ENCODE data around the gene SF1.

The SF1 gene

DNA sequence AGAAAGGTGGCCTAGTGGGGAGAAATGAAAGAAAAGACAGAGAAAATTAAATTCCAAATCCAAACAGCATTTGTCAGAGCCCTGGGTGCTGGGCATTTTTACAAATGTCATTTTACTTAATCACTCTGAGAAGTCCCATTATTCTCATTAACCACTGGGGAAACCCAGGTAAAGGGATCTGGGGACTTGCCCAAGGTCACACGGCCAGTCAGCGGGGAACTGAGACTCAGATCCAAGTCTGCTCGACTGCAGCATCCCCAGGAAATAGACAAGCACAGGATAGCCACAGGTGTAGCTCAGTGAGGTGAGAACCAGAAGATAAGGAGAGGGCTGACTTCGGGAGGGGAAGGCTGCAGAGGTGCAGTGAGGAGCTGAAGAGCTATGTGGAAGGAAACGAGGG is 63.2 kb downstream of the SF1 start:
- no peak overlapping the region for H3K4me3 ChIP-seq (ENCODE audit: low read length)
- no peak for DNase-seq (ENCODE audit: low read depth)
- TF ChIP-seq, protein P1, sequence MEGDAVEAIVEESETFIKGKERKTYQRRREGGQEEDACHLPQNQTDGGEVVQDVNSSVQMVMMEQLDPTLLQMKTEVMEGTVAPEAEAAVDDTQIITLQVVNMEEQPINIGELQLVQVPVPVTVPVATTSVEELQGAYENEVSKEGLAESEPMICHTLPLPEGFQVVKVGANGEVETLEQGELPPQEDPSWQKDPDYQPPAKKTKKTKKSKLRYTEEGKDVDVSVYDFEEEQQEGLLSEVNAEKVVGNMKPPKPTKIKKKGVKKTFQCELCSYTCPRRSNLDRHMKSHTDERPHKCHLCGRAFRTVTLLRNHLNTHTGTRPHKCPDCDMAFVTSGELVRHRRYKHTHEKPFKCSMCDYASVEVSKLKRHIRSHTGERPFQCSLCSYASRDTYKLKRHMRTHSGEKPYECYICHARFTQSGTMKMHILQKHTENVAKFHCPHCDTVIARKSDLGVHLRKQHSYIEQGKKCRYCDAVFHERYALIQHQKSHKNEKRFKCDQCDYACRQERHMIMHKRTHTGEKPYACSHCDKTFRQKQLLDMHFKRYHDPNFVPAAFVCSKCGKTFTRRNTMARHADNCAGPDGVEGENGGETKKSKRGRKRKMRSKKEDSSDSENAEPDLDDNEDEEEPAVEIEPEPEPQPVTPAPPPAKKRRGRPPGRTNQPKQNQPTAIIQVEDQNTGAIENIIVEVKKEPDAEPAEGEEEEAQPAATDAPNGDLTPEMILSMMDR (conservative IDR thresholded peaks at IDR 0.05; ENCODE audit: low read length): no peak

DNA sequence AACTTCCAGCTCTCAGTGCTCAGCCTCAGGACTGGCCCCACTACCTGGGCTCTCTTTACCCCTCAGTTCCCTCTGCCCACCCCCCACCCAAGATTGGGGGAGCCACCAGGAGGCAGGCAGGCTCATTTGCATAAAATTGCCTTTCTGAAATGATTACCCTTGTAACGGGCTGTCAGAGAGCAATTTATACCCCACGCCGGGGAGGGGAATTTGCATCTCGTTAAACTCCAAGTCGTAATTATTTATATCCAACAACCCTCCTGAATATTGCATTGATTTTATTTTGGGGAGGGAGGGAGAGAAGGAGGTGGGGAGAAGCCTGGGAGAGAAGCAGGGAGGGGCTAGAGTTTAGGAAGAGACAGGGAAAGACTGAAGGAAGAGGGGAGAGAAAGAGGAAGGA is 63.7 kb downstream of the SF1 start:
- DNase-seq (ENCODE audit: low read depth): no peak
- TF ChIP-seq, protein P1 (conservative IDR thresholded peaks at IDR 0.05; ENCODE audit: low read length): no peak
- H3K4me3 ChIP-seq (ENCODE audit: low read length): no peak overlapping the region
